Stimulated activated CD8-positive, alpha-beta memory T cell treated with anti-CD3 and anti-CD28 coated beads, Interleukin-7, amount 100 ng/mL, for 24 hours (primary cell): ENCODE results near the gene NT5C3A.
"Not testable (repeated sequence)": the region's sequence is repeated elsewhere in the genome, so short reads cannot be mapped to it uniquely, and the experiment has no call there.

Experiments used
- DNase-seq: peaks from one replicate; pipeline ENCODE4 v3.0.0-alpha.2; 2020; ENCODE audit warnings: low read depth

Gene NT5C3A

GRCh38 chr7:33041631-33042428 lies 20.7 kb downstream of the NT5C3A start:
- DNase-seq, result no peak

- no peak for DNase-seq
These were observed 21.6 kb downstream of the NT5C3A start for GRCh38 chr7:33040803-33041516.

- DNase-seq, result no peak
These were observed 22.7 kb downstream of the NT5C3A start for GRCh38 chr7:33039903-33040292.

DNA sequence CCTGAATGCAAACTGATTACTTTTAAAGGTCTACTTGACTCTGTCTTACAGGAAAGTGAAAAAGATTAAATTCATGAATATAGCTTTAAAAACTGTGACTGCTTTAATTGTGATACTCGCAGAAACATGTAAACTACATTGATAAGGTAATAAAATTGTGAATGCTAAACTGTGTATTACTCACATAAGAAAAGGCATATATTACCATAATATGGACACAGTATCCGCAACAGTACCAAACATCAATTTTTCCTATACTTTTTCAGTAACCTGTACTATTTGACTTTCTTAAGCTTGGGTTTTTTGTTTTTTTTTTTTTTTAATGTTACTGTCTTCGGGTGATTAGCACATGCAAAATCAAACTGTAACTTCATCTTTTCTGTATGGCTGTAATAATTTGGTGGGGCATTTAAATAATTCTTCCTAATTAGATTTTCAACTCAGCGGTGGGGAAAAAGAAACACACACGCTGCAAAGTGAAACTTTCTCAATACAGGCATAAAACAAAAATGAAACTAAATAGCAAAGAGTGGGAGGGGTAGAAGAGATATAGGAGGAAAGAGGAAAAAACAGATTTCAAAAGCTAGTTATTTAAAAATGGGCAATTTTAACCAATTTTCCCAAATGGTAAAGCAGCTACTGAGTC lies 23.2 kb downstream of the NT5C3A start:
- no peak for DNase-seq

DNA sequence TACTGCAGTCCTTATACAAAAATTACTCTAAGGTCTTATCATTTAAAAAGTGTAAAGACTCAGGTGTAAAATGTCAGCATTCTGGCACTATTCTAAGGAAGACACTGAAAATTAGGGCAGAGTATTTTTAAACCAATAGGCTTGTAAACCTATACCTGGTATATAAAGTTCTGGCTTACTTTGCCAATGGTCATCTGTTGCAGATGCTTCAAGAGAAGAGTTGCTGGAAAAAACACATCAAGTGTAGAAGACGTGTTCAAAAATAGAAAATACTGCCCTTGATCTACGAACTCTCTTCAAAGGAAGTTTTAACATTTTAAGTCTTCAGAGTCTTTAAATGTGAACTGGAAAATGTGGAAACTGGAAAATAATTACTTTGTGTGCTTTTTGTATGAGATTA lies 23.9 kb downstream of the NT5C3A start:
- no peak for DNase-seq

- DNase-seq, result no peak
These were observed 26.8 kb downstream of the NT5C3A start for GRCh38 chr7:33035776-33036175.

- no peak for DNase-seq
These were observed 38.3 kb downstream of the NT5C3A start for GRCh38 chr7:33024189-33024757.

- no peak for DNase-seq
These were observed 50.2 kb downstream of the NT5C3A start for GRCh38 chr7:33012364-33012763.

DNA sequence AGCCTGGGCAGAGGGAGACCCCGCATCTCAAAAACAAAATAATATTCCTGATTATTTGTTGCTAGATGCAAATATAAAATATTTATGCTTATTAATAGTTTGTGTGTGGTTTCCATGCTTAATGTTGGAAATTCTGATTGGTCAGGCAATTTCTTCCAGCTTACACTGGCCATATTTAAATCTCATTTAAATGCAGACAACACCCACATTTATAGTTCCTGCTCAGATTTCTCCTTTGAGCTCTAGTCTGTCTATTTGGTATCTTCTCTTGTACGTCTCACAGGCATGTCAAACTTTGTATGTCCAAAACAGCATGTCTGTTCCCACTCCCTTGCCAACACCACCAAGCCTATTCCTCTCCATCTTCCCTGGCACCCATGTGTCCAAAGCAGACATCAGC lies 52.8 kb downstream of the NT5C3A start:
- no peak for DNase-seq

GRCh38 chr7:33005690-33006089 lies 56.9 kb downstream of the NT5C3A start:
- DNase-seq, result not testable (repeated sequence)

DNA sequence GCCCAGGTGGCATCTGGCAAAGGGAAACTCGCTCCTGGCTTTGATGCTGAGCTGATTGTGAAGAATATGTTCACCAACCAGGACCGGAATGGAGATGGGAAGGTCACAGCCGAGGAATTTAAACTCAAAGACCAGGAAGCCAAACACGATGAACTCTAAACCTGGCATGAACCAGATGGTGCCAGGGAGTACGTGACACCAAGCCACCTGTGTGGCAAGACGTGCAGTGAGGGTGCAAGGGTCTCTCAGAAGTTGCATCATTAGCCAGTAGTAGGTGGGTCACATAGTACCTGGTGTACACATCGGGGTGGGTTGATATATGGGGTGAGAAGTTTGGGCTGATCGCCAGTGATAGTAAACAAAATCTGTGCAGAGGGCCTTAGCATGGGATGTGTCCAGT lies 57.4 kb downstream of the NT5C3A start:
- DNase-seq, result not testable (repeated sequence)

GRCh38 chr7:33004104-33004616 lies 58.4 kb downstream of the NT5C3A start:
- not testable (repeated sequence) for DNase-seq

GRCh38 chr7:33003111-33003510 lies 59.5 kb downstream of the NT5C3A start:
- DNase-seq, result not testable (repeated sequence)

DNA sequence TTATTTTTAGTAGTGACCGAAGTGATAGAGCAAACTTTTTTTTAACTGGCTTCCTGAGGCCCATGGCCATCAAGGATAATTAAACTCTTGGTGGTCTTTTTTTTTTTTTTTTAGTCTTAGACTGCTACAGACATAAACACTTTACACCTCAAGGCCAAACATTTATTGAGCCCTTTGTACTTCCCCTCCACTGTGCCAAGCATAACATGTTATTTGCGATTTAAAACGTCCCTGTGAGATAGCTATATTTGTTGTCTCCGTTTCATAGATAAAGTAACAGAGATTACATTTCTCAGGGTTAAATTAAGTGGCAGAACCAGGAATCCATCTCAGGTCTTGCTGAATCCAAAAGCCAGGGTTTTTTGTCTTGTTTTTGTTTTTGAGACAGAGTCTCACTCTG lies 63.2 kb downstream of the NT5C3A start:
- not testable (repeated sequence) for DNase-seq

GRCh38 chr7:32998361-32999171 lies 64.0 kb downstream of the NT5C3A start:
- DNase-seq, result not testable (repeated sequence)

DNA sequence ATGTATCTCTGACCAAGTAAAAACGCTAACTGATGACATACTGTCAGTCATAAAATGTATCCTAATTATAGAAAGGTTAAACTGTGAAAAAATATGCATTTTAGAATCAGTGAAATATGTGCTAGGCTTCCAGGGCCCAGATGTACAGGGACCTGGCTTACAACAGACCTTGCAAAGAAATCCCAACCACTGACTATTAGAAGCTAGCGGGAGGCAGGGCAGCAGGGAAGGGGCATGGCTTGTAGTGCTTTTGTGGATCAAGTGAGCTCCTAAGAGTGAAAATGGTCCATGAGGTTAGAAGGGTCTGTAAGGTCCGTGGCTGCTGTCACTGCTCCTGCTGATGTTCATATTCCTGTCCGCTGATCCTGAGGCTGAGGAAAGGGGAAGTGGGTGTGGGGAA lies 64.6 kb downstream of the NT5C3A start:
- not testable (repeated sequence) for DNase-seq

DNA sequence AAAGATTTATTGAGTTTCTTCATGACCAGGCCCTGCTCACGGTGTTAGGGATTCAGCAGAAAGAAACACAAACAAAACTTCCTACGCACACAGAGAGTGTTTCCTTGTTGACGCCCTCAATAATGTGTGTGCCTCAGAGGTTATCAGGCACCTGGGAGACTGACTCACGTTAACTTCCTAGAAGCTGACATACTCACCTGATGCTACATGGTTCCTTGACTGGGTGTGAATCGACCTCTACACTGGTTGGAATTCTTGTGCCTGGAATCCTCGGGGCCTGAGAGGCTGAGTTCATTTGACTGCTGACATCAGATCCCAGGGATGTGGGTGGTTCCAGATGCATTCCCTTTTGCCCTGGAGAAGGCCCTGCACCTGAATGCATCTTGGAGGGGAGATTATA lies 69.8 kb downstream of the NT5C3A start:
- not testable (repeated sequence) for DNase-seq

DNA sequence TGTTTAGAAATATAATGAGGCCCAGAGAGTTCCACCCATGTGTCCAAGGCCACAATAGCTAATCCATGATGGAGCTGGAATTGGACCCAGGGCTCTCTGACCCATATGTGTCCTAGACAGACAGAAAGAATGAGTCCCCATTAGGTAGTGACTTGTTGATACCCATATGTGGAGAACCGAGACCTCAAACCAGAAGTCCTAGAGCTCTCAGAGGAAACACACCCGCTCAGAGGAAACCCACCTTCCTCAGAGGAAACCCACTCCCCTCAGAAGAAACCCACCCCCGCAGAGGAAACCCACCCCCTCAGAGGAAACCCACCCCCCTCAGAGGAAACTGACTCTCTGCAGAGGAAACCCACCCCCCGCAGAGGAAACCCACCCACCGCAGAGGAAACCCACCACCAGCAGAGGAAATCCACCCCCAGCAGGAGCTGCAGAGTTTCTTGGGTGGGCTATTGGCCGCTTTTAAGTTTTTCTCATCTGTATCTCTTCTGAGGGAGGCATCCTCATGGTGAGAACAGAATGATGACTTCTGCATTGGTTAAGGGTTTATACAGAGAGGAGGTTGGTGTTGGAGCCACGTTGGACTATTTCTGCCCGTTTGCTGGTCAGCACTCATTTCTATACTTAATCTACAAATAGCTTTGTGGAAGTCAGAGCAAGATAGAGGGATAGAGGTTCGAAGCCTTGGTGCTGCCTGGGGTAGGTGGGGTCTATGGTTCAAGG lies 70.4 kb downstream of the NT5C3A start:
- not testable (repeated sequence) for DNase-seq

DNA sequence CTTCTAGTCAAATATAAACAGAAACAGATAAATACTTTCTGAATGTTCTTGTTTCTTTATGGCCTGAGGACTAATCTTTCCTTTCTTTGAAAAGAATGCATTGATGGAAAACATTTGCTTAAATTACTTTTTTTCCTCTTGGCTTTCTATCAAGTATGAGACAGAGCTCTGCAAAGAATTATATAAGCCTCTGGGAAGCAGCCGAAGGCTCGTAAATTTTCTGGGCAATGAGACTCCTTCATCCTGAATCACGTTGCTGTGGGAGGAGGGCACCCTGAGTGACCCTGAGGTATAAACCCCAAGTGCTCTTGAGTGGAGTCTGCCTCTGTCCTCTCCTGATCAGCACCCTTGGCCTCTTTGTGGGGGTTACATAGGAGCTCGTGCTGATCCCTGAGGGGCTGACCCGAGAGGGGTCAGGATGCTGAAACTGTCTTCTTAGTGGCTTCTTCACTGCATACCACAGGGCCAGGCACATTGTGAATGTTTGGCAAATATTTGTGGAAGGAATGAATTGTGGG lies 71.4 kb downstream of the NT5C3A start:
- DNase-seq, result not testable (repeated sequence)

GRCh38 chr7:32988148-32988547 lies 74.4 kb downstream of the NT5C3A start:
- DNase-seq, result not testable (repeated sequence)
